Fibroblast of villous mesenchyme (primary cell): ENCODE data around the gene ENTPD7. TPM values are rescaled to one million over a fixed set of nuclear protein-coding genes. Genes with fewer than 3 reads are reported as not detected.
A peak's percentile ranks its signal among the peaks of the same experiment; 100 is the strongest.
"Not testable (repeated sequence)": the region's sequence is repeated elsewhere in the genome, so short reads cannot be mapped to it uniquely, and the experiment has no call there.

Experiments
- DNase-seq: peaks from one replicate; pipeline ENCODE4 v3.0.0-alpha.2; 2010; ENCODE audit warnings: low read depth
- H3K4me3 ChIP-seq: 2 replicates; pipeline ENCODE4 v1.5.1; 2011; ENCODE audit warnings: low read depth, mild to moderate bottlenecking, low read length
- total RNA-seq: library from RNA; depleted of rRNA; stranded (reverse); fragments of >200 nt; gene quantifications from 2 replicates; pipeline ENCODE4 v1.2.3, GENCODE V29; 2012
- TF ChIP-seq, protein P1 (sequence below): IDR thresholded peaks from 2 replicates; pipeline ENCODE4 v1.5.1; 2012; ENCODE audit warnings: low read depth, mild to moderate bottlenecking, low read length; ENCODE audit not compliant: insufficient read depth

ENTPD7 gene
- total RNA-seq, 1 donor = 48.4 TPM

DNA sequence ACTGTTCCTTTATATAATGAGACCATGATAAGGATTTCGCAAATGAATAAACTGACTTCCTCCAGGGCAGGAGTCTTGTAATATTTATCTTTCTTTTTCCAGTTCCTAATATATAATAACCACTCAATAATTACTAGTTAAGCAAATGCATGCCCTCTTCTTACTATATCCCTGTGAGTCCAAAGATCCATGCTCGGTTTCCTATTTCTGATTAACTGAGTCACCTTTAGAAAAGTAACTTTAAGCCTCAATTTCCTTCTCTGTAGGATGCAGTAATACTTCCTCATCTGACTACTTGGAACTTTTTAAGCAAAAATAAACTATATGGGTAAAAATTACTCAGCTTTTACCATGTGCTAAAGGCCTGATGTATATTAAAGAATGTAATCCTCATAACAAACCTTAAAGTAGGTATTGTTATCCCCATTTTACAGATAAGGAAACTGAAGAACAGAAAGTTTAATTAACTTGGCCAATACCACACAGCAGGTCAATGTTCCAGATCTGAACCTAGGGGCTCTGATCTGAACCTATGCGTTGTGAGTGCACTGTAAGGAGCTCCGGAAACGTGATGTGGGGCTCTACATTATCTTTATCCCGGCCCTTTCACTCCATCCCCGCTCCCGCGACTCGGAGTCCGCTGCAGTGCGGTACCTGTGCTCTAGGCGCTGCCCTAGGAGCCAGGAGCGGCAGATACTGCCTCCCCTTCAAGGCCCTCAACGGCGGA lies 72.2 kb downstream of the ENTPD7 start:
- peak overlapping the region; percentile 89 for H3K4me3 ChIP-seq
- TF ChIP-seq, protein P1, sequence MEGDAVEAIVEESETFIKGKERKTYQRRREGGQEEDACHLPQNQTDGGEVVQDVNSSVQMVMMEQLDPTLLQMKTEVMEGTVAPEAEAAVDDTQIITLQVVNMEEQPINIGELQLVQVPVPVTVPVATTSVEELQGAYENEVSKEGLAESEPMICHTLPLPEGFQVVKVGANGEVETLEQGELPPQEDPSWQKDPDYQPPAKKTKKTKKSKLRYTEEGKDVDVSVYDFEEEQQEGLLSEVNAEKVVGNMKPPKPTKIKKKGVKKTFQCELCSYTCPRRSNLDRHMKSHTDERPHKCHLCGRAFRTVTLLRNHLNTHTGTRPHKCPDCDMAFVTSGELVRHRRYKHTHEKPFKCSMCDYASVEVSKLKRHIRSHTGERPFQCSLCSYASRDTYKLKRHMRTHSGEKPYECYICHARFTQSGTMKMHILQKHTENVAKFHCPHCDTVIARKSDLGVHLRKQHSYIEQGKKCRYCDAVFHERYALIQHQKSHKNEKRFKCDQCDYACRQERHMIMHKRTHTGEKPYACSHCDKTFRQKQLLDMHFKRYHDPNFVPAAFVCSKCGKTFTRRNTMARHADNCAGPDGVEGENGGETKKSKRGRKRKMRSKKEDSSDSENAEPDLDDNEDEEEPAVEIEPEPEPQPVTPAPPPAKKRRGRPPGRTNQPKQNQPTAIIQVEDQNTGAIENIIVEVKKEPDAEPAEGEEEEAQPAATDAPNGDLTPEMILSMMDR = no peak
- DNase-seq = no peak

DNA sequence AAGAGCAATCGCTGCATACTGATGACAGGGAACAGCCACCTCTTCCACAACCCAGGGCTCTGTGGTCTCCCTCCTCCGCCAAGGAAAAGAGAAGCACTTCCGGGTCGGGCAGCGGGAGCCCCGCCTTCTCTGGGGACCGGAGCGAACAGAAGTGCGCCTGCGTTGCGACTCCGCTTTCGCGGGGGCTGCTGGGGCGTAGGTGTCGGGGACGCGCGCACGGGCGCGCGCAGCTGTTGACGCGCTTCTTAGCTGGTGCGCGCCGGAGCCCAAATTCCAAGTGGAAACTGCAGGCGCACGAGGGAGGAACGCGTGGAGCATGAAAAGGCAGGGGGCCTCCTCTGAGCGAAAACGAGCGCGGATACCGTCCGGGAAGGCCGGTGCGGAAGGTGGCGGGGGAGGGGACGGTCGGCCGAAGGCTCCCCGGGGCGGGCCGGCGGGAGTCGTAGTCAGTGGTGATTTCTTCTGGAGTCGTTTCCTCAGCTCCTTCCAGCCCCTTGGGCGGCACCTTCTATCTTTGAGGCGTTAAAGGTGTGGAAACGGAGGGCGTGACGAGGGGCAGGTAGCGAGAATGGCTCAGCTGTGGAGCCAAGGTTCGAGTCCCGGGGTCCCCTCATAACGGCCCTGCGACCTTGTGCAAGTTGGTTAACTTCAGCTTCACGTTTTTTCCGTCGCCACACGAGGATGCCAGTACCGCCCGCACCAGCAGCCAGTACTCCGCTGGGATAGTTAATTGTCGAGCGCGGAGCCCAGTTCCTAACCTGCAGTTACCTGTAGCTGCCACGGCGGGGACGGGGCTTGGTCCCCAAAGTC lies 72.9 kb downstream of the ENTPD7 start, which contains the start of the genes COX15 and CUTC:
Gene COX15 (minus strand): TSS at position 95 of the 810 bp plus-strand sequence. CDS start 78 bp downstream, at position 17.
Gene CUTC (plus strand): TSS at position 202 of the 810 bp plus-strand sequence. CDS start 115 bp downstream, at position 317.
- TF ChIP-seq, protein P1 = peak; percentile 21
- DNase-seq = peak; percentile 96
- peak within 1 kb of the TSS; percentile 89 for H3K4me3 ChIP-seq

DNA sequence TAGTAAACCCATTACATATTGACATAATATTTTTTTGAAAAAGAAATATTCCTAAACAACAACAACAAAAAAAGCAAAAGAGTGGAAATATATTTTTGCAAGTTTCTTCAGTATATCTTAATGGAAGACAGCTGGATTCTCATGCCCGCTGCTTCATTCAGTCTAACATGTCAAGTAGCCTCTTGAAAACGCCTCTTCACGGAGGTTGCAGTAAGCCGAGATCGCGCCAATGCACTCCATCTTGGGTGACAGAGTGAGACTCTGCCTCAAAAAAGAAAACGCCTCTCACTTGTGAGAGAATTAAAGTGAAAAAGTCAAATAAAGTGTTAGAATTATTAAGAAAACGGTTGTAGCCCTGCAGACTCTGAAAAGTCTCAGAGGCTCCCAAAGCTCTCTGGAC lies 74.1 kb downstream of the ENTPD7 start:
- TF ChIP-seq, protein P1 = no peak
- peak; percentile 24 for DNase-seq
- peak overlapping the region; percentile 89 for H3K4me3 ChIP-seq

DNA sequence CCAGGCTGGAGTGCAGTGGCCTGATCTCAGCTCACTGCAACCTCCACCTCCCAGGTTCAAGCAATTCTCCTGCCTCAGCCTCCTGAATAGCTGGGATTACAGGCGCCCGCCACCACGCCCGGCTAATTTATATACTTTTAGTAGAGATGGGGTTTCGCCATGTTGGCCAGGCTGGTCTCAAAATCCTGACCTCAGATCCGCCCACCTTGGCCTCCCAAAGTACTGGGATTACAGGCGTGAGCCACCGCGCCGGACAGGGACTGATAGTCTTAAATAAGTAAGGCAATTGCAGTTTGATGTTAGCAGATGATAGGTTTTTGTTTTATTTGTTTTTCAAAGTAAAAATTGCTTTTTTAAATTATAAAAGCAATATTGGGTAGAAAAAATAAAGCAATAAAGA lies 74.8 kb downstream of the ENTPD7 start:
- H3K4me3 ChIP-seq, DNase-seq: not testable (repeated sequence)

DNA sequence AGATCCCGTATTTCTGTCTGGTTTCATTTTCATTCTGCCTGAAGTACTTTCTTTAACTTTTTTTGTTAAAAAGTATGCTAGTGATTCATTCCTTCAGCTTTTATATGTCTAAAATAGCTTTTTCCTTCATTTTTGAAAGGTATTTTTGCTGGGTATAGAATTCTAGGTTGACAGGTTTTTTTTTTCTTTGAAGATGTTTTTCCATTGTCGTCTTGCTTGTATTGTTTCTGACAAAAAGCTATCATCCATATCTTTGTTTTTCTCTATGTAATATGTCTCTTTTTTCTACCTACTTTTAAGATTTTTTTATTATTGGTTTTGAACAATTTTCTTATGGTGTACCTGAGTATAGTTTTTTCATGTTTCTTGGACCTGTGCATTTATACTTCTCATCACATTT lies 81.0 kb downstream of the ENTPD7 start:
- H3K4me3 ChIP-seq = no peak overlapping the region
- TF ChIP-seq, protein P1 = no peak
- DNase-seq = no peak

DNA sequence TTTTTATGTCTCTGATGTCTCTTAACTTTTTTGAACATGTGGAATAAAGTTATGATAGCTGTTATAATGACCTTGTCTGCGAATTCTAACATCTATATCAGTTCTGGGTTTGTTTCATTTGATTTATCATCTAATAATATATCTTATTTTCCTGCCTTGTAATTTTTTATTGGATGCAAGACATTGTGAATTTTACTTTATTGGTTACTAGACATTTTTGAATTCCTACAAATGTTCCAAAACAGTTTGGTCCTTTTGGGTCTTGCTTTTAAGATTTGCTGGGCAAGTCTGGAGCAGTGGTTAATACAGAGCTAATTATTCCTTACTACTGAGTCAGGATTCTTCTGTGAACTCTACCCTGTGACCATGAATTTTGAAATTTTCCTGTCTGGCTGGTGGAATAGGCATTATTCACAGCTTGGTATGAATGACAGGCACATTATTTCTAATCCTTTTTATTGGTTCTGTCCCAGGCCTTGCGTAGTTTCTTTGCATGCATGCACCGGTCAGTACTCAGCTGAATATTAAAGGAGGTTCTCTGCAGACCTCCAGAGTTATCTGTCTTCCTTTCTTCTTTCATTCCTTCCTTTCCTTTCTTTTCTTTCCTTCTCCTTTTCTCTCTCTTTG lies 81.7 kb downstream of the ENTPD7 start:
- DNase-seq = peak; percentile 30
- TF ChIP-seq, protein P1 = no peak
- H3K4me3 ChIP-seq = no peak overlapping the region

DNA sequence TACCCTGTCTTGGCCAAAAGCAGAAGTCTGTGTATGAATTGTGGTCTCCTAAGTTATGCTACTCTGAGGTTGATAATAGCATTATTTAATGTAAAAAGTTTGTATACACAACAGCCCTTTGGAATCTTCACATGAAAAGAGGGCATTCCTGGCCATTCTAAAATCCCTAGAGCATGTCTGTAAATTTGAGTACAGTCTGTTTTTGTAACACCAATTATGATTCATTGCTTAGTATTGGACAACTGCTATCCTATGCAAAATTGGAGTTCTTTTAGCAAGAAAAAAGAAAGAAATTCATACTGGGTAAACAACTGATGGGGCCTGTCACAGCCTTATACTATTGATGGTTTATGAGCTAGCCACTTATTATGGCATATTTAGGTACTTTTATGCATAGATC lies 82.9 kb downstream of the ENTPD7 start:
- TF ChIP-seq, protein P1 = no peak
- DNase-seq = peak; percentile 58
- no peak overlapping the region for H3K4me3 ChIP-seq
